ENCODE results near the gene RYK. TPM values are rescaled to one million over a fixed set of nuclear protein-coding genes. Genes with fewer than 3 reads are reported as not detected.

RYK gene
- total and polyA plus RNA-seq, 2 experiments from 2014 or later = 22.8 to 100 TPM

DNA sequence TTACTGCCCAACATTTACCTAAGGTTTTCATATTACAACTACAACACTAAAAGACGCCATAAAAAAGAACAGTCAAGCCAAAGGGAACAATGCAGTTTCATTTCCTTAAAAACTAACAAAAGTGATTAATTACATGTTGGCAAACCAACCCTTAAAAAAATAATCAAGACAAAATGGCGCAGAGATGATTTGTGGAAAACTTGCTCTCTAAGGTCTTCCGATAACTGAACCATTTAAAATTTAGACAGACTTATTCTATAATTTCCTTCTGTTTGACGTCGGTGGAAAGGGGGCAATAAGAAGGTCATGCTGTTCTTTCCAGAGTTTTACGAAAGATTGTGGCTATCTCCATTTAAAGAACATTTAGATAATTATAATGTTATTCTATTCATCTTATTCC lies 87.6 kb downstream of the RYK start:
- H3K36me3 ChIP-seq (ENCODE audit: low read depth) = peaks cover 15% of the 10 kb centered on the region
- no peaks in the 10 kb centered on the region for H3K27me3 ChIP-seq (replicated peaks; ENCODE audit: insufficient read depth)
- no peaks in the 10 kb centered on the region for H3K9me2 ChIP-seq (ENCODE audit: insufficient read depth)
- H3K27ac ChIP-seq = no peak overlapping the region
- H2AFZ ChIP-seq = no peak overlapping the region
- H3K9me3 ChIP-seq (ENCODE audit: low read depth) = no peaks in the 10 kb centered on the region
- no peak overlapping the region for H3K9ac ChIP-seq
- no peak for DNase-seq
- no peaks in the 10 kb centered on the region for H3F3A ChIP-seq (ENCODE audit: insufficient read depth)
- H3K79me2 ChIP-seq (ENCODE audit: insufficient read depth) = no peaks in the 10 kb centered on the region; the same call in 1 of the 2 replicates
- H3K4me2 ChIP-seq (ENCODE audit: unreplicated experiment) = no peak overlapping the region
- in situ Hi-C loops (cut with MboI) = no loop called here
- TF ChIP-seq EZH2 (IDR thresholded peaks at IDR 0.05; ENCODE audit: insufficient read depth, poor library complexity, severe bottlenecking) = no peak
- no peak for TF ChIP-seq EZH2phosphoT487 (IDR thresholded peaks at IDR 0.05; ENCODE audit: insufficient read depth, low read depth)
- no peaks in the 10 kb centered on the region for H3K4me1 ChIP-seq (ENCODE audit: insufficient read depth)
- H3K4me3 ChIP-seq = no peak overlapping the region
- WGBS, 2 experiments (ENCODE audit: low coverage in 1 of 2, low lambda C conversion rate in 2 of 2, missing lambda C conversion rate in 2 of 2) = 82 to 83% methylated on average over 6 of the region's 6 CpGs
- no peaks in the 10 kb centered on the region for H4K20me1 ChIP-seq (ENCODE audit: insufficient read depth)

DNA sequence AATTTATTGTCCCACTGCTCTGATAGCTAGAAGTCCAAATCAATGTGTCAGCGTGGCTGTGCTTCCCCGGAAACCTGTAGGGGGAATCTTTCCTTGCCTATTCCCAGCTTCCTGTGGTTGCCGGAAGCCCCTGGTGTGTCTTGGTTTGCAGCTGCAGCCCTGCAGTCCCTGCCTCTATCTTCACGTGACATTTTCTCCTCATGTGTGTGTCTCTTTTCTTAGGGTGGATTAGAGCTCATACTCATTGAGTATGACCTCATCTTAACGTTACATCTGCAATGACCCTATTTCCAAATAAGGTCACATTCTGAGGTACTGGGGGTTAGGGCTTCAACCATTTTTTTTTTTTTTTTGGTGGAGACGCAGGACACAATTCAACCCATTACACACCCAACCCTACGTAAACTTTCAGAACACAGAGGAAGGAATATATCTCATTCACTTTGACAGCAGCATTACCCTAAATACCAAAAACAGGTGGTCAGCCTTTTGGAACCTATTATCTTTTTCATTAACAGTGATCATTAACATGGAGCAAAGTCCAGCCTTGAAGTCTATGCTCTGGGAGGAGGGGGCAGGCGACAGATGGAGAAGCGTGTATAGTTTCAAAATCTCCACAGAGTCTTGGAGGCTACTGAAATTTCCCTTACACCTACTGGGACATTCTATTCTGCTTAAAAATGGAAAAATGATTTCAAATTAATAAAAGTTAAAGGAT lies 88.6 kb downstream of the RYK start:
- Histone ChIP-seq H3K27me3 (replicated peaks; ENCODE audit: insufficient read depth) (no peaks in the 10 kb centered on the region), H4K20me1 (ENCODE audit: insufficient read depth) (no peaks in the 10 kb centered on the region), H3K4me2 (ENCODE audit: unreplicated experiment) (no peak overlapping the region), H2AFZ (no peak overlapping the region), H3K79me2 (ENCODE audit: insufficient read depth) (no peaks in the 10 kb centered on the region; the same call in 1 of the 2 replicates), H3F3A (ENCODE audit: insufficient read depth) (no peaks in the 10 kb centered on the region), H3K36me3 (ENCODE audit: low read depth) (peaks cover 21% of the 10 kb centered on the region), H3K9ac (no peak overlapping the region), H3K27ac (no peak overlapping the region), H3K4me3 (no peak overlapping the region), H3K4me1 (ENCODE audit: insufficient read depth) (no peaks in the 10 kb centered on the region), H3K9me2 (ENCODE audit: insufficient read depth) (no peaks in the 10 kb centered on the region), H3K9me3 (ENCODE audit: low read depth) (no peaks in the 10 kb centered on the region)
- WGBS, 2 experiments (ENCODE audit: low coverage in 1 of 2, low lambda C conversion rate in 2 of 2, missing lambda C conversion rate in 2 of 2) = 96% methylated on average over 9 of the region's 9 CpGs
- TF ChIP-seq EZH2phosphoT487 (IDR thresholded peaks at IDR 0.05; ENCODE audit: insufficient read depth, low read depth) = no peak
- no peak for TF ChIP-seq EZH2 (IDR thresholded peaks at IDR 0.05; ENCODE audit: insufficient read depth, poor library complexity, severe bottlenecking)
- no peak for DNase-seq
- in situ Hi-C loops (cut with MboI) = no loop called here

DNA sequence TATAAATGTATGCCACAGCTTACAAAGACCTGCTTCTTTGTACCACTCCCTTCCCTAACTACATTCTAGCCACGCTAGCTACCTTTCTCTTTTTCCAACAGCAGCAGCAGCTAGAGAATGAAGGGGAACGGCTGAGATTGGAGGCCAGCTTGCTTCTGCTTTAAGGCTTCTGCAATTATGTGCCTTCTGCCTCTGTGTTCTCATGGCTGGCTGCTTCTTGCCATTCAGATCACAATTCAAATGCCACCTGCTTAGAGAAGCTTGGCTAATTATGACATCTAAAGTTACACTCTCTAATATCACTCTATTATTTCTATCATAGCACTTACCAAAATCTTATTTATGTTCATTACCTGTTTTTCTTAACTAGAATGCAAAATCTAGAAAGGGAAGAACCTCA lies 95.2 kb downstream of the RYK start:
- no peaks in the 10 kb centered on the region for H3K79me2 ChIP-seq (ENCODE audit: insufficient read depth)
- WGBS, 2 experiments (ENCODE audit: low coverage in 1 of 2, low lambda C conversion rate in 2 of 2, missing lambda C conversion rate in 2 of 2) = 48 to 50% methylated on average over 2 of the region's 2 CpGs
- H3K4me1 ChIP-seq (ENCODE audit: insufficient read depth) = no peaks in the 10 kb centered on the region
- no peak overlapping the region for H2AFZ ChIP-seq
- H3K36me3 ChIP-seq (ENCODE audit: low read depth) = peaks cover 44% of the 10 kb centered on the region
- no peaks in the 10 kb centered on the region for H3K9me2 ChIP-seq (ENCODE audit: insufficient read depth)
- no peaks in the 10 kb centered on the region for H3K9me3 ChIP-seq (ENCODE audit: low read depth)
- no peaks in the 10 kb centered on the region for H3F3A ChIP-seq (ENCODE audit: insufficient read depth)
- H3K27me3 ChIP-seq (replicated peaks; ENCODE audit: insufficient read depth) = no peaks in the 10 kb centered on the region
- H3K4me3 ChIP-seq = no peak overlapping the region
- no peak overlapping the region for H3K27ac ChIP-seq
- DNase-seq = no peak
- no peak overlapping the region for H3K4me2 ChIP-seq (ENCODE audit: unreplicated experiment)
- H3K9ac ChIP-seq = no peak overlapping the region
- TF ChIP-seq EZH2 (IDR thresholded peaks at IDR 0.05; ENCODE audit: insufficient read depth, poor library complexity, severe bottlenecking) (no peak), EZH2phosphoT487 (IDR thresholded peaks at IDR 0.05; ENCODE audit: insufficient read depth, low read depth) (no peak)
- no peaks in the 10 kb centered on the region for H4K20me1 ChIP-seq (ENCODE audit: insufficient read depth)
- in situ Hi-C loops (cut with MboI) = no loop called here

DNA sequence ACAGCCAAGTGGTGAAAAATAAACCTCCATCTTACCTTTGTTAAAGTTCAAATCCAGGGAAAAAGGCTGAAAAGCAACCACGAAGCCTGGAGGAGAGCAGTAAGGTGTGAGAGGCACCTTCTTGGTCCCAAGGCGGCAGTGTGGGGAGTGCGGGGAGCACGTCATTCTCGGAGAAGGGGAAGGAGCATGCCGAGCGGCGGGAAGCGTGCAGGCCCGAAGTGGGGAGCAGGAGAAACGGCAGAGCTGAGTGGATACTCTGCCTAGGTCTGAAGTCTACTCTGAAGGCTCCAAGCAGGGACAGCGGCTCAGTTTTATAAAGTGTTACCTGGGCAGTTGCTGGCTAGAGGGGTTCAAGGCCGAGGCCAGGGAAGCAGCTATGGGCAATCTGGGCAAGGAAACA lies 96.9 kb downstream of the RYK start:
- Histone ChIP-seq H3K27me3 (replicated peaks; ENCODE audit: insufficient read depth) (no peaks in the 10 kb centered on the region), H3K9me3 (ENCODE audit: low read depth) (no peaks in the 10 kb centered on the region), H3K9me2 (ENCODE audit: insufficient read depth) (no peaks in the 10 kb centered on the region), H3K79me2 (ENCODE audit: insufficient read depth) (no peaks in the 10 kb centered on the region), H3K27ac (no peak overlapping the region), H3K9ac (no peak overlapping the region), H3K4me3 (no peak overlapping the region), H2AFZ (no peak overlapping the region), H3K36me3 (ENCODE audit: low read depth) (peaks cover 43% of the 10 kb centered on the region), H3F3A (ENCODE audit: insufficient read depth) (no peaks in the 10 kb centered on the region), H4K20me1 (ENCODE audit: insufficient read depth) (0 out of 2 replicates have a peak, but pooled peaks cover 2% of the 10 kb centered on the region), H3K4me2 (ENCODE audit: unreplicated experiment) (no peak overlapping the region), H3K4me1 (ENCODE audit: insufficient read depth) (peaks cover 8% of the 10 kb centered on the region; the same call in 1 of the 2 replicates)
- WGBS, 2 experiments (ENCODE audit: low coverage in 1 of 2, low lambda C conversion rate in 2 of 2, missing lambda C conversion rate in 2 of 2) = 98 to 99% methylated on average over 13 of the region's 13 CpGs
- in situ Hi-C loops (cut with MboI) = no loop called here
- no peak for DNase-seq
- no peak for TF ChIP-seq EZH2phosphoT487 (IDR thresholded peaks at IDR 0.05; ENCODE audit: insufficient read depth, low read depth)
- no peak for TF ChIP-seq EZH2 (IDR thresholded peaks at IDR 0.05; ENCODE audit: insufficient read depth, poor library complexity, severe bottlenecking)

All from GM23248 (cell line).